HG03442 (cell line): ENCODE data around the gene SIGLEC8.
"Not testable (repeated sequence)": the region's sequence is repeated elsewhere in the genome, so short reads cannot be mapped to it uniquely, and the experiment has no call there.

ENCODE experiments used
- ATAC-seq: cut with Tn5 transposase; IDR thresholded peaks from one replicate; pipeline ENCODE4 v1.9.1; 2021; ENCODE audit warnings: mild to moderate bottlenecking, moderate library complexity; ENCODE audit not compliant: unreplicated experiment

Gene SIGLEC8

DNA sequence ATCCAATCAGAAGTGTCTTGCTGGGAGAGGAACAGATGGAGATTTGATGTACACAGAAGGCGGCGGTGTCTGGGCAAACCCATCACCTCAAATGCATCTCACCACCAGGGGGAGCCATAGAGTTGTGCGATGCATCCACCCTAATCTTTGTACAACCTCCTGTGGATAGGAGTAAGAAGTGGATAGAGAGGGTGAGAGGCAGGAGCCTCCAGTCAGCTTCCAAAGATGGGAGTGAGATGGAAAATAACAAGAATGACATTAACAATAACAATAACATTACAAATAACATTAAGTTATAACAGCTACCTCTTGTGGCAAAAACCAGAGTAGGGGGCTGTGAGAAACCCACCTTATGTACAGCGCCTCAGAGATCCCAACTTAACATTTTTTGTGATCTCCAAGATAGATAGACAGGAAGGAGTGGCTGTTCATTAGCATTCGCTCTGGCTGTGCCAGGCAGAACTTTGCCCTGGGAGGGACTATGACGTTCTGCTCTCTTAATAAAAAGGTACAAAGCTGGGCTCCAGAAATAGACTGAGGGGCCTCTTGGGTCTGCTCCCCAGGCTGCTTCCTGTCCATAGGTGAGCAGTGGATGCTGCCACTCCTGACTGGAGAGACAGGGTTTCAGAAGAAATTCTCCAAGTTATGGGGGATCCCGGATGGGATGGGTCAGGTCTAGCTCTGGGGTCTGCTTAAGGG, 14.9 kb upstream of the SIGLEC8 start:
- no peak for ATAC-seq

- no peak for ATAC-seq
Measured at GRCh38 chr19:51472607-51473006, 14.4 kb upstream of the SIGLEC8 start.

- ATAC-seq: no peak
Measured at GRCh38 chr19:51471527-51471926, 13.3 kb upstream of the SIGLEC8 start.

- no peak for ATAC-seq
Measured at GRCh38 chr19:51470966-51471365, 12.7 kb upstream of the SIGLEC8 start.

GRCh38 chr19:51469629-51470028, 11.4 kb upstream of the SIGLEC8 start:
- no peak for ATAC-seq

- no peak for ATAC-seq
Measured at GRCh38 chr19:51469162-51469561, 10.9 kb upstream of the SIGLEC8 start.

DNA sequence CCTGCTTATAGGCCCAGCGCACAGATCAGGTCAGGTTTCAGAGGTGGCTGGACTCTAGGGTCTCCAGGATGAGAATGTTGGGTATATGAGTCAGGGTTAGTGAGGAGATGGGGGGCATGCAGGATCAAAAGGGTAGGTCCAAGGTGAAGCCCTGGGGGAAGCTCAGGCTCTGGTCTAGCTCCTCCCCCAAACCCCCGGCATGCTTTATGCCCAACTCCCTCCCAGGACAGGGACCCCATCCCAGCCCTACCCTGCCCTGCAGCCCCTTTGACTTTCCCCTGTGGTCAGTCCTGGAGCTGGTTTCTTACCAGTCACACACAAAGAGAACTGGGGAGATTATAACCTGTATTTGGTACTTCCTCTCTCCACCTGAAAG, 10.3 kb upstream of the SIGLEC8 start:
- ATAC-seq: no peak

DNA sequence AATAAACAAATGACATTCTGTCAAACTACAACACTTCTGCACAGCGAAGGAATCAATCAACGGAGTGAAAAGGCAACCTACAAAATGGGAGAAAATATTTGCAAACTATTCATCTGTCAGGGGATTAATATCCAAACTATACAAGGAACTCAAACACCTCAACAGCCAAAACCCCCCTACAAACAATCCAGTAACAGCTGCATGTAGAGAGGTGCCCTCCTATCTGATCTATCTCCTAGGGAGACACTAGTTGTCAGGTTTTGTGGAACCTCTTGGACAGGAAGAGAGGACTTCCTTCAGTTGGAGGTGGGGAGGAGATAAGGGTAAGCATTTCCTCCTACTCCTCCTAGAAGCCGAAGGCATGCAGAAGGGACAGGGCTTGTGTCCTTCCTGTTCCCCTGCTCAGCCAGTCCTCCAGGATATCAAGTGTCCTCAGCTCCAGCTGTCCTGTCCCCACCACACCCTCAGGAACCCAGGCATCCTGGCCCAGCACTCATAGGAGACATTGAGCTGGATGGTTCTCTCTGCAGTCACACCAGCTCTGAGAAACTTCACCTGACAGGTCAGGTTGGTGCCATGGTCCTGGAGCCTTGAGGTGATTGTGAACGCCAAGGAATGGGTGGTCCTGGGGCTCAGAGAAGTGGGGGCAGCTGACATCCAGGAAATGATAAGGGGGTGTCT, 9.8 kb upstream of the SIGLEC8 start:
- no peak for ATAC-seq

- ATAC-seq: no peak
Measured at GRCh38 chr19:51466723-51467122, 8.5 kb upstream of the SIGLEC8 start.

- not testable (repeated sequence) for ATAC-seq
Measured at GRCh38 chr19:51463976-51464581, 5.8 kb upstream of the SIGLEC8 start.

- ATAC-seq: no peak
Measured at GRCh38 chr19:51462681-51463080, 4.4 kb upstream of the SIGLEC8 start.

DNA sequence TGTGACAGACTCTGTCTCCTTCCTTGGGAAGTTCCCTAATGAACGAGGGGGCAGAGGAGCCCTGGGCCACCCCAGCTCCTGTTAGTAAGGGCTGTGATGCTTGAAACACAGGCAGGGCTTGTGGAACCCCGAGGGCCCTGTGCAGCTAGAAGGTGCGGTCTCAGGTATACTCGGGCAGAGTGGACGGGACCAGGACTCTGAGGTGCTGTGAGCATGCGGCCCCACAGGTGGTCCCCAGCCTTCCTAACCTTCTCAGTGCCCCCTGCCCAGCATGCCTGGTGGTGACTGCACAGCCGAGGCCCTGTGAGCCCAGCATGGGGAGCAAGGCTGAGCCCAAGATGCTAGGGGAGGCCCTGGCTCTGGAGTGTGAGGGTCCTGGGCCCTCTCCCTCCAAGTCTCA, 4.0 kb upstream of the SIGLEC8 start:
- ATAC-seq: no peak

GRCh38 chr19:51461723-51462161, 3.5 kb upstream of the SIGLEC8 start:
- ATAC-seq: no peak

- ATAC-seq: no peak
Measured at GRCh38 chr19:51460164-51460992, 2.1 kb upstream of the SIGLEC8 start.

DNA sequence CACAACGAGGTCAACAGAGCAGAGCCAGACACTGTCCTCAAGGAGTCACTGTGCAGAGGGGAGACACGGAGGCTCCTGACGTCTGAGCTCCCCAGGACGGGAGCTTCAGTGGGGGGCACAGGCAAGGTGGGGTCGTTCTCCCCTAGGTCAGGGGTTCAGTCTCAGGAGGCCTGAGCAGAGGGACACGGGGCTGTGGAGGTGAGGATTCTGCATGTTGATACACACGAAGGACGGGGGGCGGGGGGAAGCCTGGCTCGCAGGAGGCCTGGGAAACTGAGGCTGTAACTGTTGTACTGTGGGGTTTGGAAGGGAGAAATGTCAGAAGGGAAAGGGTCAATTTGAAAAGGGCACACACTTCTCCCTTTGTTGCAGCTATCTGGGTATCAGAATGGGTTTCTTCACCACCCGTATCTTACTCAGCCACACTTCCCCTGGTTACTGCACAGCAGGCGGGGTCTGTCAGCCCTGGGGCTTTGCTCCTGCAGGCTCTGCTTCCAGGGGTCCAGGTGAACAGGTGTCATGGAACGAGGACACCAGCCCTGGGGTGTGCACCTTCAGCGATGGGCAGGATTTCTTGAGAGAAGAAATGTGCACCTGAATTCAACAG, 748 bp upstream of the SIGLEC8 start:
- no peak for ATAC-seq

DNA sequence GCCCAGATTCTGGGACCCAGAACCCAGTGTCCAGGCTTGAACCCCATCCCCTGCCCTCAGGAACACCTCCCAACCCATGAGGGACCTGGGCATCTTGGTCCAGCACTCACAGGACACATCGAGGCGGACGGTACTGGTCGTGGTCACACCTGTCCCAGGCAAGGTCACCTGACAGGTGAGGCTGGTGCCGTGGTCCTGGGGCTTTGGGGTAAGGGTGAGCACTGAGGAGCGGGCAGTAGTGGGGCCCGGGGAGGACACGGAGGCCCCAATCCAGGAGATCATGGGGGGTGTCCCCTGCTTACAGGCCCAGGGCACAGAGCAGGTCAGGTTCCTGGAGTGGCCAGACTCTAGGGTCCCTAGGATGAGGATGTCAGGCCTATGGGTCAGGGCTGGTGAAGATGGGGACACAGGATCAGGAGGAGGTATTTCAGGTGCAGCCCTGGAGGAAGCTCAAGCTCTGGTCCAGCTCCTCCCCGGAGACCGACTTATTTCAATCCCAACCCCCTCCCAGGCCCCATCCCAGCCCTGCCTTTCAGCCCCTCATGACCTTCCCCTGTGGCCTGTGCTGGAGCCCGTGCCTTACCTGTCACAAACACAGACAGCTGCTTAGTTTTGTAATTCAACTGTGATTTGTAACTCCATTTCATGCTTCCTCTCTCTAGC, 772 bp downstream of the SIGLEC8 start:
- ATAC-seq: no peak

GRCh38 chr19:51456541-51457290, 1.5 kb downstream of the SIGLEC8 start:
- ATAC-seq: no peak

DNA sequence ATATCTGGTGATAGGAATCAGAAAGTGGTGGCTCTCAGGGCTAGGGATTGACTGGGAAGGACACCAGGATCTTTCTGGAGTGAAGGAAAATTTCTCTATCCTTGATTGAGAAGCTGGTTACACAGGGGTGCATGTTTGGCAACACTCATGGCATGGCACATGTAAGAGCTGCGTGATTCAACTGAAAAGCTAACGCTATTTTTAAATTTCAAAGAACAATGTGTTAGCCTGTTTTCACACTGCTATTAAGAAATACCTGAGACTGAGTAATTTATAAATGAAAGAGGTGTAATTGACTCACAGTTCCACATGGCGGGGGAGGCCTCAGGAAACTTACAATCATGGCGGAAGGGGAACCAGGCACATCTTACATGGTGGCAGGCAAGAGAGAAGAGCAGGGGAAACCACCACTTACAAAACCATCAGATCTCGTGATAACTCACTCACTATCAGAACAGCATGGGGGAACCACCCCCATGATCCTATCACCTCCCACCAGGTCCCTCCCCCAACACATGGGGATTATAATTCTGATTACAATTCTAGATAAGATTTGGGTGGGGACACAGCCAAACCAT, 7.4 kb downstream of the SIGLEC8 start:
- ATAC-seq: no peak

- no peak for ATAC-seq
Measured at GRCh38 chr19:51448411-51449016, 9.7 kb downstream of the SIGLEC8 start.
